Cardiac fibroblast (primary cell): ENCODE data around the gene RAB3IL1.

ENCODE experiments used
- DNase-seq, 2 donors: peaks; one replicate each; pipeline versions ENCODE4 v3.0.0 to v3.0.0-alpha.2; 2010; ENCODE audit warnings: low read depth in 2 of 2
- H3K4me3 ChIP-seq, 2 donors: replicated peaks in 1 of 2; 1 replicate in 1 of 2; 2 replicates in 1 of 2; pipeline ENCODE4 v1.5.1; 2011; ENCODE audit warnings: low read depth in 2 of 2, low read length in 2 of 2, mild to moderate bottlenecking in 2 of 2, moderate library complexity in 1 of 2
- TF ChIP-seq, protein P1 (sequence below): IDR thresholded peaks from one replicate; pipeline ENCODE4 v1.5.1; 2011; ENCODE audit warnings: low read depth, mild to moderate bottlenecking, low read length, inconsistent platforms

RAB3IL1 gene

DNA sequence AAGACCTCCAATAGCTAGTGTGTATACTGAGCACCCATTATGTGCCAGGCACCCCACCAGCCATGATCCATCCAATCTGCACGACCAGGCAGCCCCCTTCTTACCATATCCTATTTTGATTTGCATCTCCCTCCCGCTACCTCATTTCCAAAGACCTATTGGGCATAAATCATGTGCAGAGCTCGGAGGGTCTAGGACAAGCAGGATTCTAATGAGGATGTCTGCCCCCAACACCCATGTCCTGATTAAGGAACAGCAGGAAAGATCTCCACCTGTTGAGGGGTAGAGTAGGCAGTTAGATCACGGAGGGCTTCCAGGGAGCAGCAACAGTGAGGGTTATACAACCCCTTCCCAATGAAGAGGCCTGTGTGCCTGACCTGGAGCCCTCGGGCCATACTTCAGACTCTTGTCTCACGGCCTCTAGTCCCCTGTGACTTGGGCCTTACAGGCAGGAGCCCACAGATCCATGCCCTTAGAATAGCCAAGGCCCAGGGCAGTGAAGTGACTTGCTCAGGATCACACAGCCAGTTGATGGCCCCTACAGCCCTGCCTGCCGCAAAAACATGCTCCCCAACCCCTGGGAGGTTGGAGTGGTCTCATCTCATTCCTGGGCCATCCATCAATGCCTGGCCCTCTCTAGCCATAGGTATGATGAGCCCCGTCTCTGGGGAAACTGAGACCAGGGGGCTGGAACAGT is 3.5 kb downstream of the RAB3IL1 start:
- no peak for DNase-seq
- no peak overlapping the region for H3K4me3 ChIP-seq
- TF ChIP-seq, protein P1, sequence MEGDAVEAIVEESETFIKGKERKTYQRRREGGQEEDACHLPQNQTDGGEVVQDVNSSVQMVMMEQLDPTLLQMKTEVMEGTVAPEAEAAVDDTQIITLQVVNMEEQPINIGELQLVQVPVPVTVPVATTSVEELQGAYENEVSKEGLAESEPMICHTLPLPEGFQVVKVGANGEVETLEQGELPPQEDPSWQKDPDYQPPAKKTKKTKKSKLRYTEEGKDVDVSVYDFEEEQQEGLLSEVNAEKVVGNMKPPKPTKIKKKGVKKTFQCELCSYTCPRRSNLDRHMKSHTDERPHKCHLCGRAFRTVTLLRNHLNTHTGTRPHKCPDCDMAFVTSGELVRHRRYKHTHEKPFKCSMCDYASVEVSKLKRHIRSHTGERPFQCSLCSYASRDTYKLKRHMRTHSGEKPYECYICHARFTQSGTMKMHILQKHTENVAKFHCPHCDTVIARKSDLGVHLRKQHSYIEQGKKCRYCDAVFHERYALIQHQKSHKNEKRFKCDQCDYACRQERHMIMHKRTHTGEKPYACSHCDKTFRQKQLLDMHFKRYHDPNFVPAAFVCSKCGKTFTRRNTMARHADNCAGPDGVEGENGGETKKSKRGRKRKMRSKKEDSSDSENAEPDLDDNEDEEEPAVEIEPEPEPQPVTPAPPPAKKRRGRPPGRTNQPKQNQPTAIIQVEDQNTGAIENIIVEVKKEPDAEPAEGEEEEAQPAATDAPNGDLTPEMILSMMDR, result no peak

DNA sequence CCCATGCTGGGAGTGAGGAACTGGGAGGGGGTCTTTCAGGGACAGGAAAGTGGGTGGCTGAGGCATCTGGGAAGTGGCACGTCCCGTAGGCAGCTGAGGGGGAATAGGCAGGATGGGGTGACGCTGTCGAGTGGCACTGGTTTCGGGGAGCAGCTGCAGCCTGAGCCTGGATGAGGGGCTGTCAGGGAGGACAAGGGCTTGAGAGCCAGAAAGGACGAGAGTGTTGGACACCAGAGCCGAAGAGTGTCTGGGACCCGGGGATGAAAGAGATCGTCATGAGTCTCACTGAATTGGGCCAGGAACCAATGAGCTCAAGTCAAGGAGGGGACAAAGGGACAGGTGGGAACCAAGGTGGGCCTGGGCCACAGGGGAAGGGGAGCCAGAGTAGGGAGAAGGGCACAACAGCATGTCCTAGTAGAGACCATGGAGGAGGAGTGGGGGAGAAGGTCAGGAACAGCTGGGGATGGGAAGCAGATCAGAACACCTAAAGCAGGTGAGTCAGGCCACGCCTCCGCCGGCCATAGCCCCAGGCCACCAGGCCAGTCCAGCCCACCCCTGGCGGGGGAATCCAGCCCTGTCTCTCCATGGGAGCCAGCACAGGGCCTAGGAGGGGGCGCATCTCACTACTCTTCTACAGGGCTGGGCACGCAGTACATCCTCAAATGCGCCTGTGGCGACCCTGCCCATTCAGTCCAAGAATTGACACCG is 4.2 kb downstream of the RAB3IL1 start:
- TF ChIP-seq, protein P1, result no peak
- H3K4me3 ChIP-seq, result no peak overlapping the region
- no peak for DNase-seq

DNA sequence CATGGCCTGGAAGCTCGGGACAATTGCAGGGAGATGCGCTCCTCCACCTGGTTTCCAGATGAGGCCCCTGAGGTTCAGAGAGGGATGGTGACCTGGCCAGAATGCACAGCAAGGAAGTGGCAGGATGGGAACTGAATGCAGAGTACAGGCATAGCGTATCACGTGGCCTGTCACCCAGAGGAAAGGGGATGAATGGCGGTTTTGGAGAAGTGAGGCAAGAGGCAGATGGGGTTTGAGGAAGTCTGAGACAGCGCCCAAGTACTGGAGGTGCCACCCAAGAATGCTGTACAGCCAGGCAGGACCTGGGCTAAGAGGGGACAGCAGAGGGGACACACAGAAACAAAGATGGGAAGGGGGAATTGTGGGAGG is 4.9 kb downstream of the RAB3IL1 start:
- no peak for DNase-seq
- H3K4me3 ChIP-seq, result no peak overlapping the region
- TF ChIP-seq, protein P1, result no peak

DNA sequence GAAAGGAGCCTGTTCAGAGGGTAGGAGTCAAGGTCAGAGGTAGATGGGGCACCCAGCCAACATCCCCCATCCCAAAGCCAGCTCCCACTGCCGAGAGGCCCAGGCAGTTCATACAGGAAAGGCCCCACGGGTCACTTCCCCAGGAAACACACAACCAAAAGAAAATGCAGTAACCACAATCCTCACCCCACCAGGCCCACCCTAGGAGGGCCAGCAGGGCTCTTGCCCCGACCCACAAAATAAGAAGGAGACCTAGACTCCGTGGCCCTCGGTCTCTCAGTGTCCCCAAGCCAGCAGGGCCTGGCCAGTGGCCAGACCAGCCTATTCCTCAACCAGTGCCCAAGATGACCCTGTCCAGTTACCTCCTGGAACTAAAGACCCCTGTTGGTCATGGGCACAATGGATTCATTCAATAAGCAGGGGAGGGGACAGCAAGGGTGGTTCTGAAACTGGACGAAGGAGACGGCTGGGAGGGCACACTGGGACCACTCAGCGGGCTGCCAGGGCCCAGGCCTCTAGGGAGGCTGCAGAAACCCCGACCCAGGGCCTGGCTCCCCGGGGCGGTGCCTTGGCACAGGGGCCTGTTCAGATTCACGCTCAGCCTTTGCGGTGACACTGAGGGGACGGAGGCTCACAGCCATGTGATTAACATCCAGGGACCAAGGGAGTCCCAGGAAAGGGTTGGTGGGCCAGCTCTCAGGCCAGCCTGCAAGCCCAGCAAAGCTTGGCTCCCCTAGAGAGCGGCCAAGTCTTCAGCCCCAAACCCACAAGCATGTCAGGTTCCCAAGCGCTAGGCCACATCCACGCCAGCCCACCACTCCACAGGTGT is 5.5 kb downstream of the RAB3IL1 start:
- no peak for DNase-seq
- H3K4me3 ChIP-seq, result no peak overlapping the region
- TF ChIP-seq, protein P1, result no peak

DNA sequence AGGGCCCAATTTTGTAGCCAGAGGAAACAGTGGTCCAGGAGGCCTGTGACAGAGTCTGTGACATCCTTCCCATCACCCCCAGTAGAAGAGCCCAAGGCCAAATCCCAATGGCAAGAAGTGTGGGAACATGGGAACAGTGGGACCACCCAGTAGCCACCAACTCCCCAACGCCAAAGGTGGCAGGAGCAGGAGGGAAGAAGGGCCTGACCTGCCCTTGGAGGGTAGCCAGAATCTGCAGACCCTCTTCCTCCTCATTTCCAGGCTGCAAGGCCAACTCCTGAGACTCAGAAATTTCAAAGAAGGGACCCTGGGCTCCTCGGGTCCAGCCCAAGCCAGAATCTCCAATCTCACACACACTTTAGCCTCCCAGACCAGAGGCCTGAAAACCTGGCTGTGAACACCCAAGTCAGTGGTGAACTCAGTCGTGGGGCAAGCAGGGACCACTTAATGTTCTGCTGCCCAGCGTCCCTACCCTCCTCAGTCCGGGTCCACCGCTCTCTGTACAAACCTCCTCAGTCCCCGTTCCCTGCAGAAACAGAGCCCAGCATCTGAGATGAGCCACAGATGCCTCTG is 6.2 kb downstream of the RAB3IL1 start:
- no peak overlapping the region for H3K4me3 ChIP-seq
- DNase-seq, result no peak
- TF ChIP-seq, protein P1, result no peak

DNA sequence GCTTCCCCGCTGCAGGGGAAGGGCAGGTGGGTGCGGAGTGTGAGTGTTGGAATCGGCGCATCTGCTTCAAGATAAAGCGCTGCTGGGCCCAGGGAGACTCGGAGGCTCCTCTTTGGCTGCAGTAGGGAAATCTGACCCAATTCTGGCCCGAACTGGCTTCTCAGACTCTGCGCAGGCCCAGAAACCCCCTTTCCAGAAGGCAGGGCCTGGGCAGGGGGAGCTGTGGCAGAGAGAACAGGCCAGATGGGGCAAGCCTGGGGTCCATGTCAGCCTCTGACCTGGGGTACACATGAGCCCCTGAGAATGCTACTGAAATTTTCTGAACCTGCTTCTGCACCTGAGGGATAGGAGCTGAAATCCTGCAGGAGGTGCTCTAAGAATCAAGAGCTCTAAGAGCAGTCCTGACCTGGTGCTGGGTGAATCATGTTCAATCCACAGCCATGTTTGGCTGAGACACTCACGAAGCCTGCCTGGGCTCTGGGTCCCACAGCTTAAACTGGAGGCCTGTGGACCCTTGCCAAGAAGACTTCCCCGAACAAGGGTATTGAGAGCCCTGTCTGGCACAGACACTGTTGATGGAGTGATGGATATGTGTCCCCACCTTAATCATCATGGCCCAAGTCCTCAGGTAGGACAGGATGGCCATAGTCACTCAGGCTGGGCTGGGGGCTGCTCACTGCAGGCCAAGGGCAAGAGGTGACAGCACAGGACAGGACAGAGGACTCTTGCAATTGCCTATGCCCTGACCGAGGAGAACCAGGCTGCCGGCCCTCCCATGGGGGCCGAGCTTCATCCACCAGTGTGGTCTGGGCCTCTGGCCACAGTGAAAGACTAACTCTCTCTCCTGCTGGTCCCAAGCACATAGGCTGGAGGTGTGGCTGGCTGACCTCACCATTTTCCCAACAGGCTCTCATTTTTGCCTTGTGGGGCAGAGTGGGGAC is 6.9 kb downstream of the RAB3IL1 start:
- H3K4me3 ChIP-seq, result no peak overlapping the region
- no peak for DNase-seq
- TF ChIP-seq, protein P1, result no peak
